ENCODE measurements around the gene ZIC4. TPM values are rescaled to one million over a fixed set of nuclear protein-coding genes. Genes with fewer than 3 reads are reported as not detected.

Gene ZIC4
- total and polyA plus RNA-seq, 10 of the 15 experiments (the other 5 are each of a cell fraction or from before 2014, with no cell fraction given), result not detected

DNA sequence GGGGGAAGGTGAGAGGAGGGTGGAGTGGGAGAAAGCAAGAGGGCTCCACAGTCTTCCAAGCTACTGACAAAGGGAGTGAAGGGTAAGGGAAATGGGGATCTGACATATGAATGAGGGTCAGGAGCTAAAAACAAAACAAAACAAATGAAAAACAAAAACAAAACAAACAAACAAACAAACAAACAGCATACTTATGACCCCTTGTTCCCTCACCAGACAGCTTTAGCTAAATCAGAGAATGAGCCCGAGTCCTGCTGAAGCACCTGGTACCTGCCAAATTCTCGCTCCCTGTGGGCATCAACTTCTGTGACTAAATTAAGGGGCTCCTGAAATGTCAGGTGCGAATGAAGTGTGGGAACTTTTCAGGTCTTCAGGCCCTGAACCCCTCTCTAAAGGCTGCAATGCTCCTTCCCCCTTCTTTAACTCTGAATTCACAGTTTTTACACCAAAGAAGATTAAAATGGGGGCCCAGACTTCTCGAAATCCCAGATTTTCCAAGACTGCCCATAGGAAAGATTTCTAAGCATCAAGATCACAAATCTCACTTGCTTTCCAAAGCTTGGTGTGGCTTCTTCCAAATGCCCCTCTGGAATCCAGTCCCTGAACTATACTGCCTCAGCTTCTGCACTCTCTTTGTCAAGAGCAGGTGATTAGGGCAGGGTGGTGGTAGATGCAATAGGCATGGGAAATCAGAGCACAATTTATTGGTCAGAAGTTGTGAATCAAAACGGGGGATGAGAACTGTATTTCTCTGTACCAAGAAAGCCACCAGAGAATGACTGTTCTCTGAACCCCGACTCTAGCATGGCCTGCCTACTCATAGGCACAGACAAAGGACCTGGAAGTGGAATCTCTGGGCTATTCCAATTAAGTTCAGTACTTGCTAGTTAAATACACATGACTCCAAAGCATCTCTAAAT, 40.9 kb downstream of the ZIC4 start:
- in situ Hi-C loops (cut with MboI), result no loop called here
- no peak overlapping the region for H2AFZ ChIP-seq (ENCODE audit: control insufficient read depth, low read depth, low read length)
- intact Hi-C loops (cut with micrococcal nuclease; ENCODE audit: unreplicated experiment), result loop anchor here (10.0 kb wide), 1 partner anchor 1019 kb away; no protein-coding TSS in a partner anchor
- H3K4me3 ChIP-seq, result no peak overlapping the region
- H3K4me2 ChIP-seq (ENCODE audit: control insufficient read depth, insufficient read depth), result no peak overlapping the region
- FAIRE-seq, result no peak
- no peak for DNase-seq (ENCODE audit: low read depth, low spot score)
- WGBS (ENCODE audit: insufficient coverage, insufficient replicate concordance, low lambda C conversion rate, missing lambda C conversion rate), result 0% methylated on average over 6 of the region's 6 CpGs
- no peak for ATAC-seq
- no peaks in the 10 kb centered on the region for H4K20me1 ChIP-seq (ENCODE audit: control insufficient read depth, insufficient read depth)
- POLR2A ChIA-PET, result no interaction called here
- H3K9me3 ChIP-seq (replicated peaks; ENCODE audit: control insufficient read depth, insufficient read depth, low read length), result no peaks in the 10 kb centered on the region; the same call in 2 of the 3 replicates
- H3K79me2 ChIP-seq (ENCODE audit: control insufficient read depth, insufficient read depth, low read length), result no peaks in the 10 kb centered on the region
- no peaks in the 10 kb centered on the region for H3K4me1 ChIP-seq (ENCODE audit: control insufficient read depth, insufficient read depth, low read length)
- CTCF ChIA-PET, result no interaction called here
- RAD21 ChIA-PET (ENCODE audit: unreplicated experiment), result no interaction called here
- H3K27ac ChIP-seq (ENCODE audit: control insufficient read depth, insufficient read depth), result no peak overlapping the region
- H3K9ac ChIP-seq (ENCODE audit: control insufficient read depth, insufficient read depth, low read length), result no peak overlapping the region
- H3K27me3 ChIP-seq (replicated peaks in 1 of 2; ENCODE audit: control insufficient read depth in 2 of 2, insufficient read depth in 2 of 2, low read length in 1 of 2), result peaks cover 0 to 22% of the 10 kb centered on the region in 2 experiments
- SMC1A ChIA-PET (ENCODE audit: uncharacterized antibody, unreplicated experiment), result no interaction called here
- BruUV-seq (replicated peaks), result no TSS peak
- no peaks in the 10 kb centered on the region for H3K36me3 ChIP-seq (ENCODE audit: control insufficient read depth in 2 of 2, insufficient read depth in 2 of 2, low read length in 1 of 2)
- TF ChIP-seq TCF3 (IDR thresholded peaks at IDR 0.05; ENCODE audit: borderline replicate concordance, insufficient read depth, low read depth, low read length), result no peak
- no peak for TF ChIP-seq NFYB (IDR thresholded peaks at IDR 0.05; ENCODE audit: insufficient read depth, low read depth, low read length)
- TF ChIP-seq ZZZ3 (IDR thresholded peaks at IDR 0.05; ENCODE audit: control insufficient read depth, insufficient read length, low read depth), result no peak
- TF ChIP-seq SPI1 (IDR thresholded peaks at IDR 0.05; ENCODE audit: borderline replicate concordance, insufficient read depth, low read depth, low read length), result no peak
- TF ChIP-seq JUNB (IDR thresholded peaks at IDR 0.05), result no peak
- TF ChIP-seq, protein P1, sequence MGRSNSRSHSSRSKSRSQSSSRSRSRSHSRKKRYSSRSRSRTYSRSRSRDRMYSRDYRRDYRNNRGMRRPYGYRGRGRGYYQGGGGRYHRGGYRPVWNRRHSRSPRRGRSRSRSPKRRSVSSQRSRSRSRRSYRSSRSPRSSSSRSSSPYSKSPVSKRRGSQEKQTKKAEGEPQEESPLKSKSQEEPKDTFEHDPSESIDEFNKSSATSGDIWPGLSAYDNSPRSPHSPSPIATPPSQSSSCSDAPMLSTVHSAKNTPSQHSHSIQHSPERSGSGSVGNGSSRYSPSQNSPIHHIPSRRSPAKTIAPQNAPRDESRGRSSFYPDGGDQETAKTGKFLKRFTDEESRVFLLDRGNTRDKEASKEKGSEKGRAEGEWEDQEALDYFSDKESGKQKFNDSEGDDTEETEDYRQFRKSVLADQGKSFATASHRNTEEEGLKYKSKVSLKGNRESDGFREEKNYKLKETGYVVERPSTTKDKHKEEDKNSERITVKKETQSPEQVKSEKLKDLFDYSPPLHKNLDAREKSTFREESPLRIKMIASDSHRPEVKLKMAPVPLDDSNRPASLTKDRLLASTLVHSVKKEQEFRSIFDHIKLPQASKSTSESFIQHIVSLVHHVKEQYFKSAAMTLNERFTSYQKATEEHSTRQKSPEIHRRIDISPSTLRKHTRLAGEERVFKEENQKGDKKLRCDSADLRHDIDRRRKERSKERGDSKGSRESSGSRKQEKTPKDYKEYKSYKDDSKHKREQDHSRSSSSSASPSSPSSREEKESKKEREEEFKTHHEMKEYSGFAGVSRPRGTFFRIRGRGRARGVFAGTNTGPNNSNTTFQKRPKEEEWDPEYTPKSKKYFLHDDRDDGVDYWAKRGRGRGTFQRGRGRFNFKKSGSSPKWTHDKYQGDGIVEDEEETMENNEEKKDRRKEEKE (IDR thresholded peaks at IDR 0.05), result no peak
- TF ChIP-seq HDAC2 (IDR thresholded peaks at IDR 0.05), result no peak
- TF ChIP-seq PAX5 (IDR thresholded peaks at IDR 0.05; ENCODE audit: borderline replicate concordance, low read depth, low read length), result no peak
- no peak for TF ChIP-seq NR2C2 (IDR thresholded peaks at IDR 0.05; ENCODE audit: borderline replicate concordance, control insufficient read depth, insufficient read length, low read depth)
- TF ChIP-seq, protein P2, sequence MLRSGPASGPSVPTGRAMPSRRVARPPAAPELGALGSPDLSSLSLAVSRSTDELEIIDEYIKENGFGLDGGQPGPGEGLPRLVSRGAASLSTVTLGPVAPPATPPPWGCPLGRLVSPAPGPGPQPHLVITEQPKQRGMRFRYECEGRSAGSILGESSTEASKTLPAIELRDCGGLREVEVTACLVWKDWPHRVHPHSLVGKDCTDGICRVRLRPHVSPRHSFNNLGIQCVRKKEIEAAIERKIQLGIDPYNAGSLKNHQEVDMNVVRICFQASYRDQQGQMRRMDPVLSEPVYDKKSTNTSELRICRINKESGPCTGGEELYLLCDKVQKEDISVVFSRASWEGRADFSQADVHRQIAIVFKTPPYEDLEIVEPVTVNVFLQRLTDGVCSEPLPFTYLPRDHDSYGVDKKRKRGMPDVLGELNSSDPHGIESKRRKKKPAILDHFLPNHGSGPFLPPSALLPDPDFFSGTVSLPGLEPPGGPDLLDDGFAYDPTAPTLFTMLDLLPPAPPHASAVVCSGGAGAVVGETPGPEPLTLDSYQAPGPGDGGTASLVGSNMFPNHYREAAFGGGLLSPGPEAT (IDR thresholded peaks at IDR 0.05; ENCODE audit: low read depth), result no peak
- TF ChIP-seq, protein P3, sequence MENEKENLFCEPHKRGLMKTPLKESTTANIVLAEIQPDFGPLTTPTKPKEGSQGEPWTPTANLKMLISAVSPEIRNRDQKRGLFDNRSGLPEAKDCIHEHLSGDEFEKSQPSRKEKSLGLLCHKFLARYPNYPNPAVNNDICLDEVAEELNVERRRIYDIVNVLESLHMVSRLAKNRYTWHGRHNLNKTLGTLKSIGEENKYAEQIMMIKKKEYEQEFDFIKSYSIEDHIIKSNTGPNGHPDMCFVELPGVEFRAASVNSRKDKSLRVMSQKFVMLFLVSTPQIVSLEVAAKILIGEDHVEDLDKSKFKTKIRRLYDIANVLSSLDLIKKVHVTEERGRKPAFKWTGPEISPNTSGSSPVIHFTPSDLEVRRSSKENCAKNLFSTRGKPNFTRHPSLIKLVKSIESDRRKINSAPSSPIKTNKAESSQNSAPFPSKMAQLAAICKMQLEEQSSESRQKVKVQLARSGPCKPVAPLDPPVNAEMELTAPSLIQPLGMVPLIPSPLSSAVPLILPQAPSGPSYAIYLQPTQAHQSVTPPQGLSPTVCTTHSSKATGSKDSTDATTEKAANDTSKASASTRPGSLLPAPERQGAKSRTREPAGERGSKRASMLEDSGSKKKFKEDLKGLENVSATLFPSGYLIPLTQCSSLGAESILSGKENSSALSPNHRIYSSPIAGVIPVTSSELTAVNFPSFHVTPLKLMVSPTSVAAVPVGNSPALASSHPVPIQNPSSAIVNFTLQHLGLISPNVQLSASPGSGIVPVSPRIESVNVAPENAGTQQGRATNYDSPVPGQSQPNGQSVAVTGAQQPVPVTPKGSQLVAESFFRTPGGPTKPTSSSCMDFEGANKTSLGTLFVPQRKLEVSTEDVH (IDR thresholded peaks at IDR 0.05; ENCODE audit: low read depth, partially characterized antibody), result no peak

Measured in GM12878 (cell line).